Measurements from ENCODE around the gene AMBP. TPM values are rescaled to one million over a fixed set of nuclear protein-coding genes. Genes with fewer than 3 reads are reported as not detected.

Gene AMBP
- total RNA-seq, 1 experiment from 2014 or later: not detected

DNA sequence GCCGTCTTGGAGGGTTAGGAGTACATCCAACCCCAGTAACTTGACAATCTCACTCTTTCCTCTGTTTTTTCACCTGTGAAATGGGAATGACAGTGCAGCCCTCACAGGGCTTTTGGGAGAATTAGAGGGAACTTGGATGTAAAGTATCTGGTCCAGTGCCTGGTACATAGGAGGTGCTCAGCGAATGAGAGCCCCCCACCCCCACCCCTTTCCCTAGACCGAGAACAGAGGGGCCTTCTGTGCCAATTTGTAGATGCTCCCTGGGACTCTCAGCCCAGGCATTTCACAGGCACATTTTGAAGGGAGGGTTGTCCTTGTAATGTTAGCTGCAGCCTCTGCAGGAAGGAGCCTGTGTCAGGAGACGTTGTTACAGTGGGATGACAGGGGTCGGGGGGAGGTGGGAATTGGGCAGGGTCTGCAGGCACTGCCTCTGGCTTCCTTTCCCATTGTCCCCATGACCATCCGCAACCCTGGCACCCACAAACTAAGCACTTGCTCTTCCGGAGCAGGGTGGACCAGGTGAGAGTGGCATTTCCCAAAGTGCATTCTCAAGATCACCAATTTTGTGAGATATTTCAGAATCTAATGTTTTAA, 47.0 kb downstream of the AMBP start:
- no peak for DNase-seq
- H2AFZ ChIP-seq (ENCODE audit: low read length): no peak overlapping the region
- H3K27ac ChIP-seq (ENCODE audit: low read length): no peak overlapping the region
- H3K36me3 ChIP-seq (ENCODE audit: insufficient read depth, low read length): no peaks in the 10 kb centered on the region
- H3K4me3 ChIP-seq (ENCODE audit: low read length): no peak overlapping the region
- no peaks in the 10 kb centered on the region for H3K79me2 ChIP-seq (ENCODE audit: low read length)
- no peaks in the 10 kb centered on the region for H3K9me3 ChIP-seq (ENCODE audit: low read length)
- no peaks in the 10 kb centered on the region for H3K4me1 ChIP-seq (ENCODE audit: low read length)
- no peaks in the 10 kb centered on the region for H4K20me1 ChIP-seq (ENCODE audit: insufficient read depth, low read depth, low read length)
- no peak overlapping the region for H3K9ac ChIP-seq (ENCODE audit: low read length)
- H3K27me3 ChIP-seq (ENCODE audit: low read length): no peaks in the 10 kb centered on the region
- H3K9me2 ChIP-seq (replicated peaks; ENCODE audit: insufficient read depth, low read length): no peaks in the 10 kb centered on the region
- no peak overlapping the region for H3K4me2 ChIP-seq (ENCODE audit: low read depth, low read length, poor library complexity, severe bottlenecking)

DNA sequence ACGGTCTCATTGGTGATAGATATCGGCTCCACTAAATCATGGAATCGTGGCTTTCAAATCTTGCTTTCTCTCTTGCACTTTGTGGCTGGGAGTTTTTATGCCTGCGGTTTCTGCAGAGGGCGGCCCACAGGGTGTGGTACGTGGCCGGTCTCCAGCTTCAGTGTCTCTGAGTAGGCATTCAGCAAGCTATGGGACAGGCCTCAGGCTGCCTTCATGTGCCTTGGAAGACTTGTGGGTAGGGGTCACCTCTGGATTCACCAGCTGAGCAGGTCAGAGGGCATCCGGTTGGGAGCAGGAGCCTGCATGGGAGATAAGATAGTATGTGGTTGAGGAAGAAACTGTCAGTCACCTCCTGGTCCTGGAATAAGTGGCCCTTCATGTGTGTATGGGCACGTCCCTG, 47.7 kb downstream of the AMBP start:
- Histone ChIP-seq H3K79me2 (ENCODE audit: low read length) (no peaks in the 10 kb centered on the region), H3K4me3 (ENCODE audit: low read length) (no peak overlapping the region), H3K27ac (ENCODE audit: low read length) (no peak overlapping the region), H3K9me2 (replicated peaks; ENCODE audit: insufficient read depth, low read length) (no peaks in the 10 kb centered on the region), H3K9me3 (ENCODE audit: low read length) (no peaks in the 10 kb centered on the region), H3K27me3 (ENCODE audit: low read length) (no peaks in the 10 kb centered on the region), H2AFZ (ENCODE audit: low read length) (no peak overlapping the region), H3K36me3 (ENCODE audit: insufficient read depth, low read length) (no peaks in the 10 kb centered on the region), H4K20me1 (ENCODE audit: insufficient read depth, low read depth, low read length) (no peaks in the 10 kb centered on the region), H3K4me1 (ENCODE audit: low read length) (no peaks in the 10 kb centered on the region), H3K4me2 (ENCODE audit: low read depth, low read length, poor library complexity, severe bottlenecking) (no peak overlapping the region), H3K9ac (ENCODE audit: low read length) (no peak overlapping the region)
- DNase-seq: no peak

DNA sequence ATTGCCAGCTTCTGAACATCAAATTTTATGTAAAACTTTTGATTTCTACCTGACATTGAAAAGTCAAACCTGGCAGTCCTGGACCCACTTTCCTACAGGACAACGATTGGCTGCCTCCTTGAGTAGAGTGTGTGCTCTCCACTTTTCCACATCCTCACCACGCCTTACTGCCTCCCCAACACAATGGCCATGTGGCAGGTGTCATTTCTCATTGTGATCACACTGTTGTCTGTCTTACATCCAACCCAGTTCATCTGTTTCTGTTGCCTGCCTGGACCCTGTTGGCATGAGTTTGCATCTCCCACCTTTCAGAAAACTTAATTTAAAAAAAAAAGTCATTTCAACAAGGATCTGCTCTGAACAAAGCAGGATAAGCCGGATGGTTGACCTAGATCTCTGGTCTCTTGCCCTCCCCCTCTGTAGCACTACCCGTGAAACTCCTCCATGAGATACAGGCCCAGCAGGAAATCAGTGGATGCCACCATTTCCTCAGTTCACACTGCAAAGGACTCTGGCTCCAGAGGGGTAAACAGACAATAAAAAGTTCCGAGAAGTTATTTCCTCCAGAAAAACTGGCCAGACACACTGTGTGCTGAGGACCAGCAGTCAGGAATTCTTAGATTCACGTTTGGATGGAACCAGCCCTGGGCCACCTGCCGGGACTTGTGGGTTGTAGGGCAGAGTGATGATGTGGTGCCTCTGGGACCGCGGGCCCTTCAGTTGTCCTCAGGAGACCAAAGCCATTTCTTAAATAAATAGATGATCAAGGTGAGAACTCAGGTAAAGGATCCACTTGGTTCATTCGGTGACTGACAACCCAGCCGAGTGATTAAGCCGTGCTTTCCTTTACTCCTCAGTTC, 48.6 kb downstream of the AMBP start:
- Histone ChIP-seq H3K36me3 (ENCODE audit: insufficient read depth, low read length) (no peaks in the 10 kb centered on the region), H3K4me3 (ENCODE audit: low read length) (no peak overlapping the region), H3K4me2 (ENCODE audit: low read depth, low read length, poor library complexity, severe bottlenecking) (no peak overlapping the region), H4K20me1 (ENCODE audit: insufficient read depth, low read depth, low read length) (no peaks in the 10 kb centered on the region), H3K9me2 (replicated peaks; ENCODE audit: insufficient read depth, low read length) (no peaks in the 10 kb centered on the region), H3K4me1 (ENCODE audit: low read length) (no peaks in the 10 kb centered on the region), H3K27me3 (ENCODE audit: low read length) (no peaks in the 10 kb centered on the region), H3K27ac (ENCODE audit: low read length) (no peak overlapping the region), H3K9ac (ENCODE audit: low read length) (no peak overlapping the region), H3K79me2 (ENCODE audit: low read length) (no peaks in the 10 kb centered on the region), H3K9me3 (ENCODE audit: low read length) (no peaks in the 10 kb centered on the region), H2AFZ (ENCODE audit: low read length) (no peak overlapping the region)
- no peak for DNase-seq

DNA sequence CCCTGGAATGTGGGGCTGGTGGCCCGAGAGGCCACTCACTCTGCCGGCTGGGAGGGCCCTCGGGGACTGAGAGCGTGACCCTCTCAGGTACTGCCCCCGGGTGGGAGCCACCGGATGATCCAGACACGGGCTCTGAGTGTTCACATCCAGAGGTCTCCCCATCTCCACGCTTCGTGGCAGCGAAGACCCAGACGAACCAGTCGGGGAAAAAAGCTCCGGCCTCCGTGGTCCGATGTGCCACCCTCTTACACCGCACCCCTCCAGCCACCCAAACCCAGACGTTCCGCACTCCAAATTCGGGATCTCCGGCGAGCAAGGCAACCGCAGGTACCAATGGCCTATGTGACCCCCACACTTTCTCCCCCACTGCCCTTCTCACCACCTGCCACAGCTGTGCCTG, 49.5 kb downstream of the AMBP start:
- Histone ChIP-seq H3K4me1 (ENCODE audit: low read length) (no peaks in the 10 kb centered on the region), H3K27me3 (ENCODE audit: low read length) (no peaks in the 10 kb centered on the region), H3K9me3 (ENCODE audit: low read length) (no peaks in the 10 kb centered on the region), H3K27ac (ENCODE audit: low read length) (no peak overlapping the region), H3K4me3 (ENCODE audit: low read length) (no peak overlapping the region), H3K9ac (ENCODE audit: low read length) (no peak overlapping the region), H4K20me1 (ENCODE audit: insufficient read depth, low read depth, low read length) (no peaks in the 10 kb centered on the region), H3K36me3 (ENCODE audit: insufficient read depth, low read length) (no peaks in the 10 kb centered on the region), H2AFZ (ENCODE audit: low read length) (no peak overlapping the region), H3K4me2 (ENCODE audit: low read depth, low read length, poor library complexity, severe bottlenecking) (no peak overlapping the region), H3K79me2 (ENCODE audit: low read length) (no peaks in the 10 kb centered on the region), H3K9me2 (replicated peaks; ENCODE audit: insufficient read depth, low read length) (no peaks in the 10 kb centered on the region)
- DNase-seq: no peak

DNA sequence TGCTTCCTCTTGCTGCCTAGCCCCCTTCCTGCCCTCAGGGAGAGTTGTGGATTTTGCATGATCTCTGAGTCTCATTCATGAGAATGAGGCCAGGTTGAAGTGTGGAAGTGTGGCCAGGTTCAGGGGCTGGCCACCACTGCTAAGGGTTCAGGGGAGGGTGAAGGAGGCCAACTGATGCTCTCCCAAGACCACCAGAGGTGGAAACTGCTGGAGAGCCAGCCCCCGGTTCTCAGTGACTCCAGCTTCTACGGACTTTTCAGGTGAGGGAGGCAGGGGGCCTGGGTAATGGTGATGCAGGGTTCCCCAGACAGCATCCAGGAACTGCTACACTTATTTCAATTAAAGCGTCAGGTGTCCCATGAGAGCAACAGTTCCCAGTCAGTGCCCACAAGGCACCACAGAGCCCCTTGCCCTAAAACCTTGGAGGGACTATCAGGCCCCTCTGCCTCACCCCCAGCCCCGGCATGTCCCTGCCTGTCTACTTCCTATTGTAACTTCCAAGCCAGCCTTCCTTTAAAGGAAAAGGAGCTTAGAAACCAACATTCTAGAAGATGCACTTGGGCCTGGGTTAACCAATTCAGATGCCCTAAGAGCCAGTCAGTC, 50.1 kb downstream of the AMBP start:
- no peak overlapping the region for H2AFZ ChIP-seq (ENCODE audit: low read length)
- H3K4me2 ChIP-seq (ENCODE audit: low read depth, low read length, poor library complexity, severe bottlenecking): no peak overlapping the region
- no peak overlapping the region for H3K4me3 ChIP-seq (ENCODE audit: low read length)
- no peak overlapping the region for H3K27ac ChIP-seq (ENCODE audit: low read length)
- no peaks in the 10 kb centered on the region for H3K79me2 ChIP-seq (ENCODE audit: low read length)
- no peaks in the 10 kb centered on the region for H3K4me1 ChIP-seq (ENCODE audit: low read length)
- H3K9me2 ChIP-seq (replicated peaks; ENCODE audit: insufficient read depth, low read length): no peaks in the 10 kb centered on the region
- peaks cover 4% of the 10 kb centered on the region; the same call in 1 of the 2 replicates for H3K9me3 ChIP-seq (ENCODE audit: low read length)
- no peak for DNase-seq
- H3K27me3 ChIP-seq (ENCODE audit: low read length): no peaks in the 10 kb centered on the region
- no peaks in the 10 kb centered on the region for H3K36me3 ChIP-seq (ENCODE audit: insufficient read depth, low read length)
- H3K9ac ChIP-seq (ENCODE audit: low read length): no peak overlapping the region
- no peaks in the 10 kb centered on the region for H4K20me1 ChIP-seq (ENCODE audit: insufficient read depth, low read depth, low read length)

DNA sequence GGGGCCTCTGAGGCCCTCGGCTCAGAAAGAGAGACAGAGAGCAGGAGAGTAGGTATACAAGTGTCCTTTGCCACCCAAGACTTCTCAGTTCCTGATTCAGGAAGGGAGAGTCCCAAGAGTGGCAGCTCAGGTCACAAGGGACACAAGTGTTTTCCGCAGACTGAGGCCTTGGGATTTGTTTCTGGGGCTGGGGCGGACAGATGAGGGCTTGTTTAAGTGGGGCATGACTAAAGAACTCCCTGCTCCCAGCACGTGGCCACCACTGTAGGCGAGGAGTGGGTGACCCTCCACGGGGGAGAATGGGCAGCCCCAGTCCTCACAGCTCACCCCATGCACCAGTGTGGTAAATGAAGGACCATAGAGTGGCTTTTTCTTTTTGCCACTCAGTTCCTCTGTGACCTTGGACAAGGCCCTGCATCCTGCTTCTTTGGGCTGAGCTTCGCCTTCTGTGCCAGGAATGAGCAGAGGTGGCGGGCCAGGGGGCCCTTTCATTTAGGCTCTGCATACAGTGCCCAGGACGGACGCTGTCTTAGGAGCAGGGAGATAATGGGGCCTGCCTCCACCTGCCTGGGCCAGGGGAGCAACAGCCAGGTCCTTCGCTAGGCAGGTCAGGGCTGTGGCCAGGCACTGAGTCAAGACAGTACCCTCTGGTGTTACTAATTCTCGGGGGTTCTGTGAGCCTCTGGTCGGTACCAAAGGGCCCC, 50.8 kb downstream of the AMBP start:
- no peak overlapping the region for H3K4me2 ChIP-seq (ENCODE audit: low read depth, low read length, poor library complexity, severe bottlenecking)
- no peak overlapping the region for H3K4me3 ChIP-seq (ENCODE audit: low read length)
- no peaks in the 10 kb centered on the region for H3K4me1 ChIP-seq (ENCODE audit: low read length)
- H3K79me2 ChIP-seq (ENCODE audit: low read length): no peaks in the 10 kb centered on the region
- H3K36me3 ChIP-seq (ENCODE audit: insufficient read depth, low read length): no peaks in the 10 kb centered on the region
- no peak overlapping the region for H3K9ac ChIP-seq (ENCODE audit: low read length)
- H2AFZ ChIP-seq (ENCODE audit: low read length): no peak overlapping the region
- no peaks in the 10 kb centered on the region for H3K27me3 ChIP-seq (ENCODE audit: low read length)
- DNase-seq: no peak
- H3K9me3 ChIP-seq (ENCODE audit: low read length): peaks cover 7% of the 10 kb centered on the region; the same call in 1 of the 2 replicates
- H3K9me2 ChIP-seq (replicated peaks; ENCODE audit: insufficient read depth, low read length): no peaks in the 10 kb centered on the region
- no peak overlapping the region for H3K27ac ChIP-seq (ENCODE audit: low read length)
- no peaks in the 10 kb centered on the region for H4K20me1 ChIP-seq (ENCODE audit: insufficient read depth, low read depth, low read length)

DNA sequence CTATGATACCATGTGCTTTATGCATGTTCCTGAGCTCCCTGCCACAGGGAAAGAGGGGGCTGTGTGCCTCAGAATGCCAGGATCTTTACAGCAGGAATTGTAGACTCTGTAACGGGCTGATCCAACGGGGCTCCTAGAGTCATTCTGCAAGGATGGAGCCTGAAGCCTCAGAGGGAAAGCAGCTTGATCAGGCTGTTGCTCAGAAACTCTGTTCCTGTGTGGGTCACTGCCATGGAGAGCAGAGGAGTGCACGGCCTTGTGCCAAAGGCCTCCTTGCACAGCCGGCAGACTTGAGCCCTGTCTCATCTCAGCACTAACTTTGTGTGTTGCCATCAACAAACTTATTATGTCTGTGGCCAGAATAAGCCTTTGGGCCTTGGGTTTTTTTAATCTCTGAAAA, 51.8 kb downstream of the AMBP start:
- Histone ChIP-seq H2AFZ (ENCODE audit: low read length) (no peak overlapping the region), H3K27ac (ENCODE audit: low read length) (no peak overlapping the region), H3K4me2 (ENCODE audit: low read depth, low read length, poor library complexity, severe bottlenecking) (no peak overlapping the region), H3K4me1 (ENCODE audit: low read length) (no peaks in the 10 kb centered on the region), H3K4me3 (ENCODE audit: low read length) (no peak overlapping the region), H3K9me2 (replicated peaks; ENCODE audit: insufficient read depth, low read length) (no peaks in the 10 kb centered on the region), H3K79me2 (ENCODE audit: low read length) (no peaks in the 10 kb centered on the region), H3K9ac (ENCODE audit: low read length) (no peak overlapping the region), H4K20me1 (ENCODE audit: insufficient read depth, low read depth, low read length) (no peaks in the 10 kb centered on the region), H3K36me3 (ENCODE audit: insufficient read depth, low read length) (no peaks in the 10 kb centered on the region), H3K9me3 (ENCODE audit: low read length) (peaks cover 7% of the 10 kb centered on the region; the same call in 1 of the 2 replicates), H3K27me3 (ENCODE audit: low read length) (no peaks in the 10 kb centered on the region)
- DNase-seq: no peak

DNA sequence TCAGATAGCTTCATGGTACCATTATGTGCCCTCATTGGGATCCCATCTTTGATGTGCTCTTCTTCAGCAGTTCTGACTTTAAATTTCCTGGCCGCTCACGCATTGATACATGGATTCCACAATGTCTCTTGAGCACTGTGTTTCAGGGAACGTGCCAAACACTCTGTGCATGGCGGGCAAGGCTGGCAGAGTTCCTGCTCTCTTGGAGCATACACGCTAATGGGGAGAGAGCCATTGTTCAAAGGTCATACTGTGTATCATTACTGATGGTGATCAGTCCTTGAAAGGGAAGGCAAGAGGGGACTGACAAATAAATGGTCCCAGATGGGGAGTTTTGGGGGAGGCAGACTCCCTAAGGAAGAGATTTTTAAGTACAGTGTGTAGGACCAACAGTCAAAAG, 52.3 kb downstream of the AMBP start:
- Histone ChIP-seq H3K9ac (ENCODE audit: low read length) (no peak overlapping the region), H3K27ac (ENCODE audit: low read length) (no peak overlapping the region), H2AFZ (ENCODE audit: low read length) (no peak overlapping the region), H3K9me3 (ENCODE audit: low read length) (peaks cover 7% of the 10 kb centered on the region; the same call in 1 of the 2 replicates), H3K27me3 (ENCODE audit: low read length) (no peaks in the 10 kb centered on the region), H3K9me2 (replicated peaks; ENCODE audit: insufficient read depth, low read length) (no peaks in the 10 kb centered on the region), H3K4me2 (ENCODE audit: low read depth, low read length, poor library complexity, severe bottlenecking) (no peak overlapping the region), H3K36me3 (ENCODE audit: insufficient read depth, low read length) (no peaks in the 10 kb centered on the region), H3K4me1 (ENCODE audit: low read length) (no peaks in the 10 kb centered on the region), H3K79me2 (ENCODE audit: low read length) (no peaks in the 10 kb centered on the region), H3K4me3 (ENCODE audit: low read length) (no peak overlapping the region), H4K20me1 (ENCODE audit: insufficient read depth, low read depth, low read length) (no peaks in the 10 kb centered on the region)
- DNase-seq: no peak

Measured in Karpas-422 (cell line).